Endodermal cell (in vitro differentiated cells): ENCODE measurements around the gene AK4. TPM values are rescaled to one million over a fixed set of nuclear protein-coding genes. Genes with fewer than 3 reads are reported as not detected.
A peak's percentile ranks its signal among the peaks of the same experiment; 100 is the strongest.

Source experiments
- DNase-seq: peaks from one replicate; pipeline ENCODE4 v3.0.0-alpha.2; 2017
- H3K27ac ChIP-seq: 2 replicates; pipeline ENCODE4 v1.5.1; 2013; ENCODE audit warnings: mild to moderate bottlenecking, low read depth, low read length, moderate library complexity
- H3K27me3 ChIP-seq: 2 replicates; pipeline ENCODE4 v1.6.1; 2013; ENCODE audit warnings: mild to moderate bottlenecking, low read length, moderate library complexity; ENCODE audit not compliant: insufficient read depth, control insufficient read depth, poor library complexity, severe bottlenecking
- H3K36me3 ChIP-seq: 2 replicates; pipeline ENCODE4 v1.7.0; 2013; ENCODE audit warnings: mild to moderate bottlenecking, low read length, moderate library complexity; ENCODE audit not compliant: control insufficient read depth, insufficient read depth
- H3K4me1 ChIP-seq: one replicate; pipeline ENCODE4 v1.7.0; 2013; ENCODE audit warnings: low read length; ENCODE audit not compliant: control insufficient read depth, insufficient read depth
- H3K4me3 ChIP-seq: 2 replicates; pipeline ENCODE4 v1.5.1; 2013; ENCODE audit warnings: mild to moderate bottlenecking, low read length, moderate library complexity
- H3K9ac ChIP-seq: 2 replicates; pipeline ENCODE4 v1.6.1; 2013; ENCODE audit warnings: mild to moderate bottlenecking, low read length, moderate library complexity; ENCODE audit not compliant: poor library complexity, severe bottlenecking; ENCODE audit errors: extremely low read depth
- H3K9me3 ChIP-seq: 2 replicates; pipeline ENCODE4 v1.6.1; 2013; ENCODE audit warnings: mild to moderate bottlenecking, low read length, moderate library complexity; ENCODE audit not compliant: control insufficient read depth
- H3K27ac Mint-ChIP-seq: 2 replicates; pipeline ENCODE4 v1.8.0; 2020; ENCODE audit warnings: mixed read lengths
- H3K27me3 Mint-ChIP-seq: 2 replicates; pipeline ENCODE4 v1.8.0; 2021; ENCODE audit warnings: mild to moderate bottlenecking, mixed read lengths; ENCODE audit not compliant: insufficient read depth
- H3K36me3 Mint-ChIP-seq: 2 replicates; pipeline ENCODE4 v1.8.0; 2020; ENCODE audit warnings: low read depth, mixed read lengths
- H3K4me1 Mint-ChIP-seq: 2 replicates; pipeline ENCODE4 v1.8.0; 2020; ENCODE audit warnings: mixed read lengths
- H3K4me3 Mint-ChIP-seq: 2 replicates; pipeline ENCODE4 v1.8.0; 2020; ENCODE audit warnings: mild to moderate bottlenecking, moderate library complexity, mixed read lengths
- H3K9me3 Mint-ChIP-seq: 2 replicates; pipeline ENCODE4 v1.8.0; 2020; ENCODE audit warnings: mild to moderate bottlenecking, mixed read lengths
- WGBS, 2 experiments: methylation state at CpG; one replicate each; pipeline versions ENCODE4 v1.1.5 to v1.1.7; 2013; ENCODE audit warnings: missing lambda C conversion rate in 2 of 2, mixed read lengths in 1 of 2; ENCODE audit not compliant: insufficient coverage in 1 of 2, insufficient read length in 1 of 2; 5-methylcytosine and 5-hydroxymethylcytosine counted together
- total RNA-seq, 2 donors: library from RNA; stranded (reverse); fragmentation: NEBNext Ultra II Directional in 1 of 2; extraction: Animal tissue kit (Norgen Biotek cat#: 25700) in 1 of 2; gene quantifications; 2 replicates in 1 of 2; 3 replicates in 1 of 2; pipeline ENCODE4 v1.2.1, GENCODE V29; 2021
- TF ChIP-seq, protein P1 (sequence below): fragments of 200-600 bp; sonication (generic); conservative IDR thresholded peaks from 2 replicates; pipeline ENCODE4 v1.5.0; 2021; ENCODE audit warnings: antibody characterized with exemption, mild to moderate bottlenecking

Gene AK4
- total RNA-seq, 2 donors from 2014 or later, result 118 to 139 TPM

DNA sequence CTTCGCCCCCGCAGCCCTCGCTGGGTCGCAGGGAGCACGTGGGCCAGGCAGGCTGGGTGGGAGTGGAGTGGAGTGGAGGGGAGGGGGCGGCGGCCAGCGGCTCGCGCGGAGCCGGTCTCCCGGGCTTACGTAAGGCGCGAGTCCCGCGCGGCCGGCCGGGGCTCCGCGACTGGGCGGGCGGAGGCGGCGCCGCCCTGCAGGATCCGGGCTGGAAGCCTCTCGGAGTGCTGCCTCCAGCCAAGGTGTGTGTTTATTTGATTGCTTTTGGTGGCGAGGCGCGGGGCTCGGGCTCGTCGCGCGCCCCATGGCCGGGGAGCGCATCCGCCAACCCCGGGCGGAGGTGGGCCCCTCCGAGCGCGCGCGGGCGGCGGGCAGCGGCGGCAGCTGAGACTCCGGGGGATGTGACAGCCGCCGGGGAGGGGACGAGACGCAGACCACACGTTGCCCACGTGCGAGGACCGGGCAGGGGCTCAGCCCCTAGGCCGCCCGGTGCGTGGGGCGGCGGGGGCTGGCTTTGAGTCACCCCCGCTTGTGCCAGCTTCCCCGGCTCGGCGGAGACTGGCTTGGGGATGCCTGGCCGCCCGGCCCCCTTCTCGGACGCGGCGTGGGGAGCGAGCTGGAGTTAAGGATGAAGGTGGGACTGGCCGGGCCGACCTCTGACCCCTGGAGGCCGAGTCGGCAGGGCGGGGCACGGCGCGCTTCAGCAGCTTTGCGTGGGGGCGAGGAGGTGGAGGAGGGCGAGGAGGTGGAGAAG lies 402 bp upstream of the AK4 start:
- peak overlapping the region; percentile 82 for H3K4me3 Mint-ChIP-seq
- Histone ChIP-seq H3K4me1 (no peaks in the 10 kb centered on the region), H3K36me3 (no peaks in the 10 kb centered on the region), H3K9ac (peak overlapping the region; percentile 29), H3K27ac (no peak overlapping the region), H3K9me3 (no peaks in the 10 kb centered on the region), H3K4me3 (peak overlapping the region; percentile 95), H3K27me3 (peaks cover 10% of the 10 kb centered on the region)
- DNase-seq, result peak; percentile 83
- H3K4me1 Mint-ChIP-seq, result peaks cover 37% of the 10 kb centered on the region
- WGBS, 2 experiments, result 0% methylated on average over 24 to 86 of the region's 88 CpGs
- TF ChIP-seq, protein P1, sequence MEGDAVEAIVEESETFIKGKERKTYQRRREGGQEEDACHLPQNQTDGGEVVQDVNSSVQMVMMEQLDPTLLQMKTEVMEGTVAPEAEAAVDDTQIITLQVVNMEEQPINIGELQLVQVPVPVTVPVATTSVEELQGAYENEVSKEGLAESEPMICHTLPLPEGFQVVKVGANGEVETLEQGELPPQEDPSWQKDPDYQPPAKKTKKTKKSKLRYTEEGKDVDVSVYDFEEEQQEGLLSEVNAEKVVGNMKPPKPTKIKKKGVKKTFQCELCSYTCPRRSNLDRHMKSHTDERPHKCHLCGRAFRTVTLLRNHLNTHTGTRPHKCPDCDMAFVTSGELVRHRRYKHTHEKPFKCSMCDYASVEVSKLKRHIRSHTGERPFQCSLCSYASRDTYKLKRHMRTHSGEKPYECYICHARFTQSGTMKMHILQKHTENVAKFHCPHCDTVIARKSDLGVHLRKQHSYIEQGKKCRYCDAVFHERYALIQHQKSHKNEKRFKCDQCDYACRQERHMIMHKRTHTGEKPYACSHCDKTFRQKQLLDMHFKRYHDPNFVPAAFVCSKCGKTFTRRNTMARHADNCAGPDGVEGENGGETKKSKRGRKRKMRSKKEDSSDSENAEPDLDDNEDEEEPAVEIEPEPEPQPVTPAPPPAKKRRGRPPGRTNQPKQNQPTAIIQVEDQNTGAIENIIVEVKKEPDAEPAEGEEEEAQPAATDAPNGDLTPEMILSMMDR, result no peak
- H3K27ac Mint-ChIP-seq, result peak overlapping the region; percentile 84
- peaks cover 24% of the 10 kb centered on the region for H3K27me3 Mint-ChIP-seq
- H3K36me3 Mint-ChIP-seq, result peaks cover 1% of the 10 kb centered on the region
- no peaks in the 10 kb centered on the region for H3K9me3 Mint-ChIP-seq

DNA sequence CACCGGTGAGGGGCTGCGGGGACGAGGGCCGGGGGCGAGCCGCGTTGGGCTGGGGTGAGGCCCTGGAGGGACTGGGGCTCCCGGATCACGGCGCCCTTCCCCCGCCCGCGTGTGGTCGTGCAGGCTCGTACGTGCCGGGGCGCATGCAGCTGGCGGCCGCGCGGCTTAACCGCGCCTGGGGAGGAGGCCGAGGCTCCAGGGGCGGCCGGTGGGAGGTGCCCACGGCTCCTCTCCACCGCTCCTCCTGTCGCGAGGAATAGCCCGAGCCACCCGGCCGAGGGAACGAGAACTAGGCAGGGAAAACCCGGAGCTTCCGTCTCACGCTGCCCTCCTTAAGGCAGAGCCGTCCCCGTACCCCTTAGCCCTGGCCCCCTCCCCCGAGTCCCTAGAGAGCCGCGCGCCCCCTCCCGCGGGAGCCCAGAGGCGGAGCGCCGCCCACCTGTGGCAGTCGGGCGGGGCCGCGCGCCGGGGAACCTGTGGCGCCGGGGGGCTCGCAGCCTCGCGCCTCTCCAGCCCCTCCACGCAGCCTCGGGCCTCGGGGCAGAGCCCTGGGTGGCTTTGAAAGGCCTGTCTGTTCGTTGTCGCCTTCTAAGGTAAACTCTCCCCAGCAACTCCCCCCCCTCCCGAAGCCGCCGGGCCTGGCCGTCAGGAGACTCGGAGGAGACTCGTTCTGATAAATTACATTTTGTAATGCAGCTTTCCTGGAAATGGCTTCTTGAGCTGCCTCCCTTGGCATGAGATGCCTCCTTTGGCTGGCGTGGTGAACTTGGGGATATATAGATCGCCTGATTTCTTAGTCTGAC lies 746 bp downstream of the AK4 start:
- TF ChIP-seq, protein P1, result no peak
- Histone ChIP-seq H3K9ac (peak overlapping the region; percentile 58), H3K36me3 (peaks cover 6% of the 10 kb centered on the region), H3K9me3 (no peaks in the 10 kb centered on the region), H3K27me3 (peaks cover 10% of the 10 kb centered on the region), H3K4me3 (peak overlapping the region; percentile 95), H3K27ac (no peak overlapping the region), H3K4me1 (no peaks in the 10 kb centered on the region)
- peak overlapping the region; percentile 95 for H3K27ac Mint-ChIP-seq
- no peaks in the 10 kb centered on the region for H3K9me3 Mint-ChIP-seq
- peaks cover 4% of the 10 kb centered on the region for H3K36me3 Mint-ChIP-seq
- H3K4me1 Mint-ChIP-seq, result peaks cover 45% of the 10 kb centered on the region
- H3K27me3 Mint-ChIP-seq, result peaks cover 24% of the 10 kb centered on the region
- 0% methylated on average over 23 to 73 of the region's 73 CpGs for WGBS, 2 experiments
- H3K4me3 Mint-ChIP-seq, result peak overlapping the region; percentile 82
- DNase-seq, result peak; percentile 88

- no peak overlapping the region for H3K27ac ChIP-seq
- peaks cover 10% of the 10 kb centered on the region for H3K27me3 ChIP-seq
- Mint-ChIP-seq H3K36me3 (peaks cover 8% of the 10 kb centered on the region), H3K27ac (peak overlapping the region; percentile 95), H3K27me3 (peaks cover 24% of the 10 kb centered on the region), H3K9me3 (no peaks in the 10 kb centered on the region), H3K4me3 (peak overlapping the region; percentile 82), H3K4me1 (peaks cover 50% of the 10 kb centered on the region)
- TF ChIP-seq, protein P1, result no peak
- WGBS, 2 experiments, result 0 to 2% methylated on average over 2 to 12 of the region's 14 CpGs
- H3K4me3 ChIP-seq, result peak overlapping the region; percentile 95
- no peaks in the 10 kb centered on the region for H3K9me3 ChIP-seq
- DNase-seq, result peak; percentile 61
- no peaks in the 10 kb centered on the region for H3K4me1 ChIP-seq
- H3K36me3 ChIP-seq, result peaks cover 11% of the 10 kb centered on the region
- H3K9ac ChIP-seq, result peak overlapping the region; percentile 58
Measured at GRCh38 chr1:65149351-65150107, 1.5 kb downstream of the AK4 start.
